T follicular helper cell (primary cell): Measurements from ENCODE around the gene KCNK7.

Experiments used
- DNase-seq: peaks from one replicate; pipeline ENCODE4 v3.0.0-alpha.2; 2020; ENCODE audit warnings: low read depth

KCNK7 gene

GRCh38 chr11:65556470-65557279 is 38.9 kb downstream of the KCNK7 start:
- DNase-seq, result no peak

GRCh38 chr11:65555693-65556231 is 39.8 kb downstream of the KCNK7 start:
- DNase-seq, result no peak

- no peak for DNase-seq
Measured at GRCh38 chr11:65554842-65555430, 40.7 kb downstream of the KCNK7 start.

GRCh38 chr11:65554057-65554818 is 41.4 kb downstream of the KCNK7 start:
- DNase-seq, result no peak

GRCh38 chr11:65553301-65554001 is 42.1 kb downstream of the KCNK7 start:
- DNase-seq, result peak; percentile 69

GRCh38 chr11:65552388-65552951 is 43.1 kb downstream of the KCNK7 start:
- no peak for DNase-seq

GRCh38 chr11:65551572-65552387 is 43.8 kb downstream of the KCNK7 start:
- no peak for DNase-seq

GRCh38 chr11:65549096-65549495 is 46.5 kb downstream of the KCNK7 start:
- no peak for DNase-seq

- no peak for DNase-seq
Measured at GRCh38 chr11:65548395-65548794, 47.2 kb downstream of the KCNK7 start.

GRCh38 chr11:65547446-65548125 is 48.0 kb downstream of the KCNK7 start:
- no peak for DNase-seq

GRCh38 chr11:65546217-65546958 is 49.2 kb downstream of the KCNK7 start:
- peak; percentile 99 for DNase-seq

- no peak for DNase-seq
Measured at GRCh38 chr11:65545853-65546216, 49.8 kb downstream of the KCNK7 start.
